Coronary artery (tissue), 2 donors: Measurements from ENCODE around the gene NT5C2.

Experiments
- DNase-seq: peaks from one replicate; pipeline ENCODE4 v3.0.0-alpha.2; 2017; ENCODE audit warnings: low spot score
- H3K27ac ChIP-seq, 2 donors: fragments of 200-600 bp; sonication (generic); one replicate each; pipeline ENCODE4 v1.5.1; 2016 to 2019
- H3K4me3 ChIP-seq: fragments of 200-600 bp; sonication (generic); 2 replicates; pipeline ENCODE4 v1.5.1; 2016; ENCODE audit warnings: mild to moderate bottlenecking, moderate library complexity
- CTCF ChIP-seq: fragments of 200-600 bp; sonication (generic); IDR thresholded peaks from one replicate; pipeline ENCODE4 v1.5.1; 2019; ENCODE audit warnings: antibody characterized with exemption

NT5C2 gene

GRCh38 chr10:103077491-103078308 is 115.4 kb downstream of the NT5C2 start:
- TF ChIP-seq CTCF: no peak
- peak overlapping the region; percentile 66 to 73 for H3K27ac ChIP-seq
- DNase-seq: no peak
- no peak overlapping the region for H3K4me3 ChIP-seq

DNA sequence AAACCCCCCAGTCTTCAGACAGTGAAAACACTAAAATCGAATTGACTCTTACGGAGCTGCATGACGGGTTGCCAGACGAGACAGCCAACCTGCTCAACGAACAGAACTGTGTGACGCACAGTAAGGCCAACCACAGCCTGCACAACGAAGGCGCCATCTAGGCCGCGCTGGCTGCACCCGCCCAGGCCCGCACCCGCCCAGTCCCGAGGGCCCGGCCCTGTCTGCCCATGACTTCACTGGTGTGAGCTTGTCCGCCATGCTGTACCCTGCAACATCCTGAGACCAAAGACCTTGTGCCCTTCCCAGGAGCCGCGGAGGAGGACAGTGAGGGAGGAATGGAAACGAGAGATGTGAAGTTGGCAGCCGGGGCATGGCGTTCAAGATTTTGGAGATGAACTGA is 116.1 kb downstream of the NT5C2 start:
- Histone ChIP-seq H3K27ac (peak overlapping the region in 1 of 2 donors; percentile 73), H3K4me3 (no peak overlapping the region)
- TF ChIP-seq CTCF: no peak
- DNase-seq: no peak

DNA sequence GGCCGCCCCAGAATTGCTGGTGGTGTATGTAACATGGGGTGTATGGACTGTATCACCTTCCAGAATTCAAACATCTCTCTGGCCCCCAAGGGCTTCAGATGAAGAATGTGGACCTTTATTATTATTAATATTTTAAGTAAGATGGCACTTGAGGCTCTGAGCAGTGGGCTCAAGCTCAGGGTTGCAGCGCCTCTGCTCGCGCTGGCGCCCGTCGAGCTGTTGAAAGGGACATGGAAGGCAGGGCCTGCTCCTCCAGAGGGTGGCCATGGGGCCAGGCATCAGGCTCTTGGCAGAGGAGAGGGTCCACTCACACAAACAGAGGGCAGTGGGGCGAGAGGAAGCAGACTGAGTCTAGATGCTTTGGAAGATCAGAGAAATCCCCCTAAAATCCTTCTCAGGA is 120.2 kb downstream of the NT5C2 start:
- Histone ChIP-seq H3K27ac (no peak overlapping the region), H3K4me3 (no peak overlapping the region)
- no peak for DNase-seq
- TF ChIP-seq CTCF: no peak

DNA sequence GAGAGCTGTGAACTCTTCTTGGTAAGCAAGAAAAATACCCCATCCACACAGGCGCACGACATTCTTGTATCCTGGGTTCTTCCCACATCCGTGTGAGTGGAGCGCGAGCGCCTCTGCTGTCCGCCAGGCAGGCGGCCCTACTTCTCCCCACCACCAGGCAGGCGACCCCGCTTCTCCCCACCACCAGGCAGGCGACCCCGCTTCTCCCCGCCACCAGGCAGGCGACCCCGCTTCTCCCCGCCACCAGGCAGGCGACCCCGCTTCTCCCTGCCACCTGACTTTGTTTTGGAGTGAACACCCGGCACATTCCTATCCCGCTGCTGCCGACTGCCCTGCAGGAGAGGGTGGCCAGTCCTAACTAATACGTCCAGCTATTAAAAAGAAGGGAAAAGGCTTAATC is 120.8 kb downstream of the NT5C2 start:
- peak overlapping the region in 1 of 2 donors; percentile 33 for H3K27ac ChIP-seq
- H3K4me3 ChIP-seq: no peak overlapping the region
- no peak for TF ChIP-seq CTCF
- DNase-seq: no peak

DNA sequence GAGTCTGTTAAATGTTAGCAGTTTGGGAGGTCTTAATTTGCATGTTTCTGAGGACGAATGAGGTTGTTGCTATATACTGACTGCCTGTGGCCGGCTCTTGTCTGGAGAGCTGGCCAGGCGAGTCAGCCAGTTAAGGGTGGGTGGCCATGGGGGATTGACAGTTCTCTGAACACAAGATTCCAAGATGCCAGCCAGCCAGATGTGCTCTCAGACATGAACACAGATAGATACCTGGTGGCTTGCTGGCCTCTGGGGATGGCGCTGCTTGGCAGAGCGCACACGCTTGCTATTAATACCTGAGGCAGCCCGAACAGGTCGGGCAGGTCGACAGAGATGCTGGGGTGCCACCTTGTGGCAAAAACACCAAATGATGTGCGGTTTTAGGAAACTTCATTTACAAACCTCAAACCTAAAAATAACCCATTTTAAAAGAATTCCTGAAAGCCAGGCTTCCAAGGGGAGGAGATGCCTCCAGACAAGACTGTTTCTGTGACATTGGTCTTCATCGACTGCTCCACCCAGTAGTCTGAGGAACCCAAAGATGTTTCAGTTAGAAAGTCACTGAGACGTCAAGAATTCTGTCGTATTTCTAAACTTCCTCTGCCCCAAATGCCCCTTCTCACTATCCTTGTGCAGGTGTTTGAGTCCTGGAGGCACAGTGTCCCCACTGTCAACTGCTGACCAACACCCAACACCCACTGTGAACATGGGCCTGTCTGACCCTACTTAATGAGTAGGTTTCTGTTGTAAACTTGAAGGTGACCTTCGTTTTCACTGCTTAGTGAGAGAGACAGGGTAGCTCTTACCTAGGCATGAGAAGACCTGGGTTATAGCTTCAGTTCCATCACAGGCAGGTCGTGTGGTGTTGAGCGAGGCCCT is 123.4 kb downstream of the NT5C2 start:
- TF ChIP-seq CTCF: peak; percentile 44
- no peak for DNase-seq
- Histone ChIP-seq H3K4me3 (no peak overlapping the region), H3K27ac (peak overlapping the region; percentile 8 to 64)

DNA sequence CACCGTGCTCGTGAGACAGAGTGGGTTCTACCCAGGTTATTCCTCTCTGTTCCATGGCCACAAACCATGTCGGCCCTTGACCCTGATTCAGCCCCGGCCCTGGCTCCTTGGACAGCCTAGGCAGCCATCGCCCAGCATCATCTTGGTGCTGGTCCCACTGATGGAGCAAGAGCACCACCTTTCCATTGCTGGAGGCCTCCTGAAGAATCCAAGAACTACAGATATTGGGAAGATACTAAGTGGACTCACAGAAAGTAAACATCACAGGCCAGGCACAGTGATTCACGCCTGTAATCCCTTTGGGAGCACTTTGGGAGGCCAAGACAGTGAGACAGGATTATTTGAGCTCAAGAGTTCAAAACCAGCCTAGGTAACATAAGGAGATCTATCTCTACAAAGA is 125.1 kb downstream of the NT5C2 start:
- no peak for DNase-seq
- Histone ChIP-seq H3K4me3 (no peak overlapping the region), H3K27ac (peak overlapping the region in 1 of 2 donors; percentile 25)
- no peak for TF ChIP-seq CTCF
